HepG2 (cell line): ENCODE data around the gene TMEM97. TPM values are rescaled to one million over a fixed set of nuclear protein-coding genes. Genes with fewer than 3 reads are reported as not detected.

ENCODE experiments used
- CTCF ChIP-seq: sonication (generic); formaldehyde crosslinking; IDR thresholded peaks from 2 replicates; pipeline ENCODE4 v1.5.0; 2020; ENCODE audit warnings: mild to moderate bottlenecking, missing genetic modification reagents, moderate library complexity
- ETV6 ChIP-seq: sonication (generic); formaldehyde crosslinking; conservative IDR thresholded peaks from 2 replicates; pipeline ENCODE4 v1.4.0; 2020; ENCODE audit warnings: missing genetic modification reagents
- KIAA2018 ChIP-seq: sonication (generic); formaldehyde crosslinking; IDR thresholded peaks from 2 replicates; pipeline ENCODE4 v1.5.0; 2020; ENCODE audit warnings: mild to moderate bottlenecking, missing genetic modification reagents, borderline replicate concordance
- SIN3A ChIP-seq: IDR thresholded peaks from 2 replicates; pipeline ENCODE4 v1.6.1; 2011; ENCODE audit warnings: low read depth, mild to moderate bottlenecking, control low read depth, low read length, borderline replicate concordance
- TFDP1 ChIP-seq: IDR thresholded peaks from 2 replicates; pipeline ENCODE4 v1.6.1; 2016; ENCODE audit warnings: missing compliant biosample characterization, missing genetic modification reagents, borderline replicate concordance
- ZNF281 ChIP-seq: sonication (generic); formaldehyde crosslinking; IDR thresholded peaks from 2 replicates; pipeline ENCODE4 v1.4.0; 2020; ENCODE audit warnings: missing genetic modification reagents, borderline replicate concordance
- ZNF329 ChIP-seq: sonication (generic); formaldehyde crosslinking; IDR thresholded peaks from 2 replicates; pipeline ENCODE4 v1.9.0; 2021; ENCODE audit warnings: low read depth, mild to moderate bottlenecking, missing genetic modification reagents
- ZNF335 ChIP-seq: sonication (generic); formaldehyde crosslinking; IDR thresholded peaks from 2 replicates; pipeline ENCODE4 v1.4.0; 2020; ENCODE audit warnings: missing genetic modification reagents
- ZNF552 ChIP-seq: sonication (generic); formaldehyde crosslinking; IDR thresholded peaks from 2 replicates; pipeline ENCODE4 v1.9.0; 2022; ENCODE audit warnings: missing genetic modification reagents, mild to moderate bottlenecking, borderline replicate concordance
- ZNF740 ChIP-seq: sonication (generic); formaldehyde crosslinking; IDR thresholded peaks from 2 replicates; pipeline ENCODE4 v1.4.0; 2020; ENCODE audit warnings: missing genetic modification reagents
- ZNF841 ChIP-seq: sonication (generic); formaldehyde crosslinking; IDR thresholded peaks from 2 replicates; pipeline ENCODE4 v1.8.1; 2023; ENCODE audit warnings: missing genetic modification reagents, borderline replicate concordance
- ZSCAN9 ChIP-seq: IDR thresholded peaks from 2 replicates; pipeline ENCODE4 v1.6.1; 2016; ENCODE audit warnings: borderline replicate concordance
- polyA plus RNA-seq, 8 experiments: library from polyadenylated mRNA; depleted of rRNA in 3 of 8; stranded (reverse) in 7 of 8; unstranded in 1 of 8; fragments of >200 nt; fragmentation: Illumina TruSeq in 4 of 8; extraction: Trizol in 4 of 8; gene quantifications; 2 replicates each; pipeline versions ENCODE4 v1.2.1 to v1.2.3, GENCODE V29; 2011 to 2016; ENCODE audit warnings: low read depth in 4 of 8, missing spikeins in 1 of 8, mixed read lengths in 1 of 8; ENCODE audit not compliant: insufficient read depth in 1 of 8
- total RNA-seq, 5 experiments: library from RNA; depleted of rRNA; stranded (reverse); fragments of >200 nt; fragmentation: Illumina TruSeq; extraction: Trizol; gene quantifications; 2 replicates each; pipeline ENCODE4 v1.2.3, GENCODE V29; 2016; ENCODE audit warnings: low read depth in 1 of 5
- TF ChIP-seq, protein P1 (sequence below): sonication (generic); formaldehyde crosslinking; IDR thresholded peaks from 2 replicates; pipeline ENCODE4 v1.8.0; 2022; ENCODE audit warnings: missing genetic modification reagents, mild to moderate bottlenecking, borderline replicate concordance

TMEM97 gene
- total and polyA plus RNA-seq, 2 of the 13 experiments (the other 11 are each of a cell fraction or from before 2014, with no cell fraction given), result 69.6 to 137 TPM

- no peak for TF ChIP-seq ZNF552 (CRISPR knock-in tag)
- TF ChIP-seq, protein P1, sequence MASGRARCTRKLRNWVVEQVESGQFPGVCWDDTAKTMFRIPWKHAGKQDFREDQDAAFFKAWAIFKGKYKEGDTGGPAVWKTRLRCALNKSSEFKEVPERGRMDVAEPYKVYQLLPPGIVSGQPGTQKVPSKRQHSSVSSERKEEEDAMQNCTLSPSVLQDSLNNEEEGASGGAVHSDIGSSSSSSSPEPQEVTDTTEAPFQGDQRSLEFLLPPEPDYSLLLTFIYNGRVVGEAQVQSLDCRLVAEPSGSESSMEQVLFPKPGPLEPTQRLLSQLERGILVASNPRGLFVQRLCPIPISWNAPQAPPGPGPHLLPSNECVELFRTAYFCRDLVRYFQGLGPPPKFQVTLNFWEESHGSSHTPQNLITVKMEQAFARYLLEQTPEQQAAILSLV (CRISPR knock-in tag), result no peak
- no peak for TF ChIP-seq ZNF335
- TF ChIP-seq ETV6 (CRISPR knock-in tag), result no peak
- peak; percentile 89 for TF ChIP-seq ZNF281
- TF ChIP-seq ZNF740 (CRISPR knock-in tag), result peak; percentile 81; the same call in 1 of the 2 replicates
- peak; percentile 48; the same call in 1 of the 2 replicates for TF ChIP-seq SIN3A
- no peak for TF ChIP-seq ZSCAN9
- TF ChIP-seq ZNF841 (CRISPR knock-in tag), result no peak
- no peak for TF ChIP-seq TFDP1 (CRISPR knock-in tag)
- no peak for TF ChIP-seq ZNF329 (CRISPR knock-in tag)
- no peak for TF ChIP-seq KIAA2018 (CRISPR knock-in tag)
- peak; percentile 30; the same call in 1 of the 2 replicates for TF ChIP-seq CTCF (CRISPR knock-in tag)
Observed at GRCh38 chr17:28368306-28368831, 49.4 kb downstream of the TMEM97 start (continued).
